Ramos (cell line): Measurements from ENCODE around the gene RASGRF2.

Experiments used
- in situ Hi-C: fragments of 300-500 bp; cut with MboI; formaldehyde crosslinking; loops from one replicate; pipeline ENCODE4 v1.14.3; 2022; ENCODE audit warnings: low sequenced_read_pairs; ENCODE audit not compliant: unreplicated experiment

RASGRF2 gene

GRCh38 chr5:81226949-81227348, 266.8 kb downstream of the RASGRF2 start:
- in situ Hi-C loops = no loop called here

- in situ Hi-C loops = no loop called here
Observed at GRCh38 chr5:81228084-81228483, 267.9 kb downstream of the RASGRF2 start.

- in situ Hi-C loops = no loop called here
Observed at GRCh38 chr5:81230416-81230815, 270.3 kb downstream of the RASGRF2 start.

GRCh38 chr5:81232464-81233079, 272.4 kb downstream of the RASGRF2 start:
- in situ Hi-C loops = no loop called here

- in situ Hi-C loops = no loop called here
Observed at GRCh38 chr5:81233080-81233634, 273.0 kb downstream of the RASGRF2 start, which contains the start of gene CKMT2. Gene CKMT2, plus strand, starts transcription at chr5:81233322. Its CDS starts 17,811 bp downstream, at chr5:81251133.

- in situ Hi-C loops = no loop called here
Observed at GRCh38 chr5:81234299-81234698, 274.1 kb downstream of the RASGRF2 start.

- in situ Hi-C loops = no loop called here
Observed at GRCh38 chr5:81234801-81235200, 274.6 kb downstream of the RASGRF2 start.

GRCh38 chr5:81235287-81236072, 275.3 kb downstream of the RASGRF2 start:
- in situ Hi-C loops = no loop called here

GRCh38 chr5:81238460-81238859, 278.3 kb downstream of the RASGRF2 start:
- in situ Hi-C loops = no loop called here

- in situ Hi-C loops = no loop called here
Observed at GRCh38 chr5:81239613-81240012, 279.4 kb downstream of the RASGRF2 start.

GRCh38 chr5:81241001-81241400, 280.8 kb downstream of the RASGRF2 start:
- in situ Hi-C loops = no loop called here

- in situ Hi-C loops = no loop called here
Observed at GRCh38 chr5:81241961-81242648, 281.9 kb downstream of the RASGRF2 start.

GRCh38 chr5:81242906-81243436, 282.8 kb downstream of the RASGRF2 start:
- in situ Hi-C loops = no loop called here

GRCh38 chr5:81244451-81244850, 284.3 kb downstream of the RASGRF2 start:
- in situ Hi-C loops = no loop called here

- in situ Hi-C loops = no loop called here
Observed at GRCh38 chr5:81245871-81246235, 285.7 kb downstream of the RASGRF2 start.

- in situ Hi-C loops = no loop called here
Observed at GRCh38 chr5:81246697-81247096, 286.5 kb downstream of the RASGRF2 start.

- in situ Hi-C loops = no loop called here
Observed at GRCh38 chr5:81247441-81247972, 287.3 kb downstream of the RASGRF2 start.

GRCh38 chr5:81249240-81249639, 289.1 kb downstream of the RASGRF2 start:
- in situ Hi-C loops = no loop called here

GRCh38 chr5:81250004-81250403, 289.8 kb downstream of the RASGRF2 start:
- in situ Hi-C loops = no loop called here

- in situ Hi-C loops = no loop called here
Observed at GRCh38 chr5:81251922-81252321, 291.8 kb downstream of the RASGRF2 start.
